DND-41 (cell line): ENCODE data around the gene COG5.

Experiments used
- ATAC-seq: fragments of 200-7000 bp; cut with Tn5 transposase; 3 replicates; pipeline ENCODE4 v1.9.1; 2021; ENCODE audit warnings: low read depth; ENCODE audit not compliant: insufficient read depth
- DNase-seq: peaks from one replicate; pipeline ENCODE4 v3.0.0-alpha.2; 2020
- H2AFZ ChIP-seq: 2 replicates; pipeline ENCODE4 v1.6.0; 2012; ENCODE audit warnings: low read depth, low read length
- H3K27ac ChIP-seq: 2 replicates; pipeline ENCODE4 v1.5.1; 2012; ENCODE audit warnings: low read length, inconsistent platforms
- H3K27me3 ChIP-seq: fragments of 200-600 bp; sonication (generic); 2 replicates; pipeline ENCODE4 v1.6.0; 2012; ENCODE audit warnings: low read length, mild to moderate bottlenecking, inconsistent platforms; ENCODE audit not compliant: insufficient read depth, poor library complexity
- H3K36me3 ChIP-seq: 2 replicates; pipeline ENCODE4 v1.5.1; 2012; ENCODE audit warnings: low read length, inconsistent platforms; ENCODE audit not compliant: insufficient read depth
- H3K4me1 ChIP-seq: 2 replicates; pipeline ENCODE4 v1.5.1; 2012; ENCODE audit warnings: mild to moderate bottlenecking, low read length; ENCODE audit not compliant: insufficient read depth
- H3K4me2 ChIP-seq: 2 replicates; pipeline ENCODE4 v1.6.0; 2012; ENCODE audit warnings: mild to moderate bottlenecking, moderate library complexity, low read length, inconsistent platforms; ENCODE audit not compliant: insufficient read depth
- H3K4me3 ChIP-seq, 2 experiments: fragments of 200-600 bp in 1 of 2; shearing (Covaris generic) in 1 of 2; 2 replicates each; pipeline ENCODE4 v1.5.1; 2012 to 2016; ENCODE audit warnings: inconsistent platforms in 2 of 2, low read length in 2 of 2, mild to moderate bottlenecking in 2 of 2, low read depth in 1 of 2, moderate library complexity in 1 of 2
- H3K79me2 ChIP-seq: 2 replicates; pipeline ENCODE4 v1.6.0; 2012; ENCODE audit warnings: low read length, inconsistent platforms; ENCODE audit not compliant: insufficient read depth
- H3K9ac ChIP-seq: 2 replicates; pipeline ENCODE4 v1.6.0; 2012; ENCODE audit warnings: low read depth, mild to moderate bottlenecking, inconsistent platforms, low read length, moderate library complexity
- H3K9me3 ChIP-seq: 2 replicates; pipeline ENCODE4 v1.5.1; 2012; ENCODE audit warnings: low read length, moderate library complexity, mild to moderate bottlenecking, inconsistent platforms; ENCODE audit not compliant: insufficient read depth, severe bottlenecking
- H4K20me1 ChIP-seq: 2 replicates; pipeline ENCODE4 v1.6.0; 2012; ENCODE audit warnings: low read length; ENCODE audit not compliant: insufficient read depth
- CTCF ChIP-seq: IDR thresholded peaks from 2 replicates; pipeline ENCODE4 v1.5.1; 2012; ENCODE audit warnings: borderline replicate concordance, low read length, moderate library complexity, mild to moderate bottlenecking; ENCODE audit not compliant: poor library complexity, severe bottlenecking; ENCODE audit errors: extremely low read depth
- EZH2 ChIP-seq: IDR thresholded peaks from 3 replicates; pipeline ENCODE4 v1.6.1; 2012; ENCODE audit warnings: borderline replicate concordance, low read depth, mild to moderate bottlenecking, moderate library complexity, low read length, inconsistent platforms; ENCODE audit not compliant: severe bottlenecking

Gene COG5

GRCh38 chr7:107237451-107237850 is 326.3 kb downstream of the COG5 start:
- Histone ChIP-seq H3K9me3 (no peaks in the 10 kb centered on the region), H3K9ac (no peak overlapping the region), H3K4me2 (no peak overlapping the region), H3K27ac (no peak overlapping the region), H4K20me1 (no peaks in the 10 kb centered on the region), H2AFZ (no peak overlapping the region), H3K4me1 (no peaks in the 10 kb centered on the region), H3K36me3 (peaks cover 2% of the 10 kb centered on the region; the same call in 1 of the 2 replicates), H3K27me3 (no peaks in the 10 kb centered on the region), H3K79me2 (no peaks in the 10 kb centered on the region), H3K4me3 (no peak overlapping the region)
- TF ChIP-seq CTCF (no peak), EZH2 (no peak)
- ATAC-seq (no peak), DNase-seq (no peak)

- H3K27ac ChIP-seq = no peak overlapping the region
These were observed 326.9 kb downstream of the COG5 start for GRCh38 chr7:107236862-107237261.

GRCh38 chr7:107234436-107234835 is 329.3 kb downstream of the COG5 start:
- Histone ChIP-seq H4K20me1 (no peaks in the 10 kb centered on the region), H3K4me1 (no peaks in the 10 kb centered on the region), H2AFZ (no peak overlapping the region), H3K27me3 (no peaks in the 10 kb centered on the region), H3K27ac (no peak overlapping the region), H3K4me3 (no peak overlapping the region), H3K9me3 (no peaks in the 10 kb centered on the region), H3K4me2 (no peak overlapping the region), H3K36me3 (peaks cover 2% of the 10 kb centered on the region; the same call in 1 of the 2 replicates), H3K9ac (no peak overlapping the region), H3K79me2 (no peaks in the 10 kb centered on the region)
- DNase-seq = no peak
- no peak for ATAC-seq
- TF ChIP-seq CTCF (no peak), EZH2 (no peak)

More at GRCh38 chr7:107236862-107237261, 326.9 kb downstream of the COG5 start:
- ATAC-seq = no peak
- Histone ChIP-seq H2AFZ (no peak overlapping the region), H3K27me3 (no peaks in the 10 kb centered on the region), H3K9me3 (no peaks in the 10 kb centered on the region), H3K4me1 (no peaks in the 10 kb centered on the region), H3K36me3 (peaks cover 2% of the 10 kb centered on the region; the same call in 1 of the 2 replicates), H3K9ac (no peak overlapping the region), H4K20me1 (no peaks in the 10 kb centered on the region), H3K4me2 (no peak overlapping the region), H3K4me3 (no peak overlapping the region), H3K79me2 (no peaks in the 10 kb centered on the region)
- no peak for TF ChIP-seq CTCF
- TF ChIP-seq EZH2 = no peak
- no peak for DNase-seq

- DNase-seq = no peak
- H3K4me3 ChIP-seq = no peak overlapping the region
- TF ChIP-seq CTCF (no peak), EZH2 (no peak)
- no peak overlapping the region for H3K27ac ChIP-seq
- peaks cover 2% of the 10 kb centered on the region; the same call in 1 of the 2 replicates for H3K36me3 ChIP-seq
- no peak overlapping the region for H3K9ac ChIP-seq
- no peaks in the 10 kb centered on the region for H4K20me1 ChIP-seq
- no peaks in the 10 kb centered on the region for H3K79me2 ChIP-seq
- ATAC-seq = no peak
- H3K4me2 ChIP-seq = no peak overlapping the region
- H3K9me3 ChIP-seq = no peaks in the 10 kb centered on the region
- H3K4me1 ChIP-seq = no peaks in the 10 kb centered on the region
- no peak overlapping the region for H2AFZ ChIP-seq
- no peaks in the 10 kb centered on the region for H3K27me3 ChIP-seq
These were observed 329.7 kb downstream of the COG5 start for GRCh38 chr7:107233981-107234380.
